ENCODE data around the gene CYTH3.

The CYTH3 gene

GRCh38 chr7:6166443-6166891, 106.0 kb downstream of the CYTH3 start:
- Histone ChIP-seq H3K27me3 (ENCODE audit: control insufficient read depth in 3 of 3, insufficient read depth in 3 of 3, low read depth in 1 of 3, low read length in 3 of 3) (no peaks in the 10 kb centered on the region), H3K18ac (ENCODE audit: low read length) (no peak overlapping the region), H3K79me1 (ENCODE audit: low read depth, low read length) (no peaks in the 10 kb centered on the region), H4K8ac (ENCODE audit: low read depth, low read length) (no peak overlapping the region), H2BK15ac (ENCODE audit: low read length) (no peak overlapping the region), H3K9me3 (replicated peaks in 1 of 2; ENCODE audit: control insufficient read depth in 2 of 2, insufficient read depth in 1 of 2, low read depth in 1 of 2, low read length in 2 of 2) (no peaks in the 10 kb centered on the region), H3K4me2 (ENCODE audit: insufficient read depth, low read length, poor library complexity, severe bottlenecking) (no peak overlapping the region), H2AK5ac (ENCODE audit: low read depth, low read length) (peak overlapping the region; percentile 85), H3K4me1 (ENCODE audit: control insufficient read depth in 2 of 2, insufficient read depth in 1 of 2, low read depth in 1 of 2, low read length in 2 of 2) (peaks cover 0 to 3% of the 10 kb centered on the region in 2 donors), H3K14ac (ENCODE audit: low read length) (no peak overlapping the region), H3K4me3 (ENCODE audit: low read length in 2 of 2) (no peak overlapping the region), H3K23ac (ENCODE audit: low read depth, low read length, poor library complexity) (peak overlapping the region; percentile 34), H3K27ac (replicated peaks; ENCODE audit: low read length) (no peak overlapping the region), H2BK5ac (ENCODE audit: low read length) (peak overlapping the region; percentile 26), H2BK12ac (ENCODE audit: low read length) (no peak overlapping the region), H3K4ac (ENCODE audit: low read length) (no peak overlapping the region), H2BK120ac (ENCODE audit: low read depth, low read length) (no peak overlapping the region), H3K36me3 (replicated peaks in 1 of 2; ENCODE audit: control insufficient read depth in 2 of 2, insufficient read depth in 2 of 2, low read length in 2 of 2) (peaks cover 18 to 48% of the 10 kb centered on the region in 2 donors), H2AFZ (ENCODE audit: low read length) (no peak overlapping the region), H4K91ac (ENCODE audit: low read depth, low read length, poor library complexity) (no peak overlapping the region), H3K9ac (ENCODE audit: low read depth, low read length, poor library complexity) (no peak overlapping the region)
- DNase-seq (ENCODE audit: low spot score): no peak
- no CpG with 5 or more reads among the region's 13 CpGs for WGBS, 2 donors (ENCODE audit: extremely low coverage in 2 of 2, insufficient read length in 2 of 2, insufficient replicate concordance in 1 of 2)

GRCh38 chr7:6165521-6166320, 106.7 kb downstream of the CYTH3 start:
- H3K23ac ChIP-seq (ENCODE audit: low read depth, low read length, poor library complexity): no peak overlapping the region
- no peak overlapping the region for H3K4me2 ChIP-seq (ENCODE audit: insufficient read depth, low read length, poor library complexity, severe bottlenecking)
- no peak overlapping the region for H3K14ac ChIP-seq (ENCODE audit: low read length)
- no peak overlapping the region for H4K91ac ChIP-seq (ENCODE audit: low read depth, low read length, poor library complexity)
- peak overlapping the region; percentile 35 for H3K18ac ChIP-seq (ENCODE audit: low read length)
- H3K4me3 ChIP-seq (ENCODE audit: low read length in 2 of 2): no peak overlapping the region
- no peak overlapping the region for H3K4ac ChIP-seq (ENCODE audit: low read length)
- H2BK120ac ChIP-seq (ENCODE audit: low read depth, low read length): no peak overlapping the region
- H3K27me3 ChIP-seq (ENCODE audit: control insufficient read depth in 3 of 3, insufficient read depth in 3 of 3, low read depth in 1 of 3, low read length in 3 of 3): no peaks in the 10 kb centered on the region
- H3K9me3 ChIP-seq (replicated peaks in 1 of 2; ENCODE audit: control insufficient read depth in 2 of 2, insufficient read depth in 1 of 2, low read depth in 1 of 2, low read length in 2 of 2): no peaks in the 10 kb centered on the region
- no peak overlapping the region for H2BK15ac ChIP-seq (ENCODE audit: low read length)
- H2BK5ac ChIP-seq (ENCODE audit: low read length): no peak overlapping the region
- H3K9ac ChIP-seq (ENCODE audit: low read depth, low read length, poor library complexity): no peak overlapping the region
- H3K79me1 ChIP-seq (ENCODE audit: low read depth, low read length): no peaks in the 10 kb centered on the region
- no peak overlapping the region for H4K8ac ChIP-seq (ENCODE audit: low read depth, low read length)
- H2AK5ac ChIP-seq (ENCODE audit: low read depth, low read length): no peak overlapping the region
- WGBS, 2 donors (ENCODE audit: extremely low coverage in 2 of 2, insufficient read length in 2 of 2, insufficient replicate concordance in 1 of 2): no CpG with 5 or more reads among the region's 36 CpGs
- peaks cover 21 to 54% of the 10 kb centered on the region in 2 donors for H3K36me3 ChIP-seq (replicated peaks in 1 of 2; ENCODE audit: control insufficient read depth in 2 of 2, insufficient read depth in 2 of 2, low read length in 2 of 2)
- H2AFZ ChIP-seq (ENCODE audit: low read length): no peak overlapping the region
- H3K4me1 ChIP-seq (ENCODE audit: control insufficient read depth in 2 of 2, insufficient read depth in 1 of 2, low read depth in 1 of 2, low read length in 2 of 2): peaks cover 0 to 2% of the 10 kb centered on the region in 2 donors
- DNase-seq (ENCODE audit: low spot score): no peak
- no peak overlapping the region for H3K27ac ChIP-seq (replicated peaks; ENCODE audit: low read length)
- no peak overlapping the region for H2BK12ac ChIP-seq (ENCODE audit: low read length)

GRCh38 chr7:6165075-6165474, 107.3 kb downstream of the CYTH3 start:
- Histone ChIP-seq H3K36me3 (replicated peaks in 1 of 2; ENCODE audit: control insufficient read depth in 2 of 2, insufficient read depth in 2 of 2, low read length in 2 of 2) (peaks cover 19 to 54% of the 10 kb centered on the region in 2 donors), H3K23ac (ENCODE audit: low read depth, low read length, poor library complexity) (no peak overlapping the region), H3K4me3 (ENCODE audit: low read length in 2 of 2) (no peak overlapping the region), H3K79me1 (ENCODE audit: low read depth, low read length) (no peaks in the 10 kb centered on the region), H4K8ac (ENCODE audit: low read depth, low read length) (no peak overlapping the region), H3K14ac (ENCODE audit: low read length) (no peak overlapping the region), H2BK12ac (ENCODE audit: low read length) (no peak overlapping the region), H2BK120ac (ENCODE audit: low read depth, low read length) (no peak overlapping the region), H2AK5ac (ENCODE audit: low read depth, low read length) (no peak overlapping the region), H2BK15ac (ENCODE audit: low read length) (no peak overlapping the region), H3K4ac (ENCODE audit: low read length) (no peak overlapping the region), H3K4me2 (ENCODE audit: insufficient read depth, low read length, poor library complexity, severe bottlenecking) (no peak overlapping the region), H4K91ac (ENCODE audit: low read depth, low read length, poor library complexity) (no peak overlapping the region), H3K4me1 (ENCODE audit: control insufficient read depth in 2 of 2, insufficient read depth in 1 of 2, low read depth in 1 of 2, low read length in 2 of 2) (peaks cover 0 to 2% of the 10 kb centered on the region in 2 donors), H2AFZ (ENCODE audit: low read length) (no peak overlapping the region), H3K9ac (ENCODE audit: low read depth, low read length, poor library complexity) (no peak overlapping the region), H3K27me3 (ENCODE audit: control insufficient read depth in 3 of 3, insufficient read depth in 3 of 3, low read depth in 1 of 3, low read length in 3 of 3) (no peaks in the 10 kb centered on the region), H3K9me3 (replicated peaks in 1 of 2; ENCODE audit: control insufficient read depth in 2 of 2, insufficient read depth in 1 of 2, low read depth in 1 of 2, low read length in 2 of 2) (no peaks in the 10 kb centered on the region), H2BK5ac (ENCODE audit: low read length) (no peak overlapping the region), H3K18ac (ENCODE audit: low read length) (no peak overlapping the region), H3K27ac (replicated peaks; ENCODE audit: low read length) (no peak overlapping the region)
- DNase-seq (ENCODE audit: low spot score): no peak
- WGBS, 2 donors (ENCODE audit: extremely low coverage in 2 of 2, insufficient read length in 2 of 2, insufficient replicate concordance in 1 of 2): no CpG with 5 or more reads among the region's 19 CpGs

- no peaks in the 10 kb centered on the region for H3K79me1 ChIP-seq (ENCODE audit: low read depth, low read length)
- H2BK120ac ChIP-seq (ENCODE audit: low read depth, low read length): no peak overlapping the region
- H2BK12ac ChIP-seq (ENCODE audit: low read length): no peak overlapping the region
- H3K4me2 ChIP-seq (ENCODE audit: insufficient read depth, low read length, poor library complexity, severe bottlenecking): no peak overlapping the region
- no CpG with 5 or more reads among the region's 28 CpGs for WGBS, 2 donors (ENCODE audit: extremely low coverage in 2 of 2, insufficient read length in 2 of 2, insufficient replicate concordance in 1 of 2)
- H4K91ac ChIP-seq (ENCODE audit: low read depth, low read length, poor library complexity): no peak overlapping the region
- no peak overlapping the region for H2AK5ac ChIP-seq (ENCODE audit: low read depth, low read length)
- no peaks in the 10 kb centered on the region for H3K27me3 ChIP-seq (ENCODE audit: control insufficient read depth in 3 of 3, insufficient read depth in 3 of 3, low read depth in 1 of 3, low read length in 3 of 3)
- H3K4me1 ChIP-seq (ENCODE audit: control insufficient read depth in 2 of 2, insufficient read depth in 1 of 2, low read depth in 1 of 2, low read length in 2 of 2): peaks cover 0 to 2% of the 10 kb centered on the region in 2 donors
- H2BK15ac ChIP-seq (ENCODE audit: low read length): no peak overlapping the region
- no peak overlapping the region for H3K4ac ChIP-seq (ENCODE audit: low read length)
- H3K9me3 ChIP-seq (replicated peaks in 1 of 2; ENCODE audit: control insufficient read depth in 2 of 2, insufficient read depth in 1 of 2, low read depth in 1 of 2, low read length in 2 of 2): no peaks in the 10 kb centered on the region
- H3K14ac ChIP-seq (ENCODE audit: low read length): no peak overlapping the region
- no peak overlapping the region for H2BK5ac ChIP-seq (ENCODE audit: low read length)
- no peak for DNase-seq (ENCODE audit: low spot score)
- no peak overlapping the region for H3K18ac ChIP-seq (ENCODE audit: low read length)
- H3K23ac ChIP-seq (ENCODE audit: low read depth, low read length, poor library complexity): no peak overlapping the region
- H3K4me3 ChIP-seq (ENCODE audit: low read length in 2 of 2): no peak overlapping the region
- H2AFZ ChIP-seq (ENCODE audit: low read length): no peak overlapping the region
- no peak overlapping the region for H3K27ac ChIP-seq (replicated peaks; ENCODE audit: low read length)
- no peak overlapping the region for H3K9ac ChIP-seq (ENCODE audit: low read depth, low read length, poor library complexity)
- no peak overlapping the region for H4K8ac ChIP-seq (ENCODE audit: low read depth, low read length)
- H3K36me3 ChIP-seq (replicated peaks in 1 of 2; ENCODE audit: control insufficient read depth in 2 of 2, insufficient read depth in 2 of 2, low read length in 2 of 2): peaks cover 15 to 56% of the 10 kb centered on the region in 2 donors
These were observed 107.9 kb downstream of the CYTH3 start for GRCh38 chr7:6164491-6164890.
